NCI-H748 treated with DMSO at 0.1 percent for 48 hours (cell line): Measurements from ENCODE around the gene PRKCE.
A peak's percentile ranks its signal among the peaks of the same experiment; 100 is the strongest.

ENCODE experiments used
- DNase-seq: peaks from one replicate; lab custom pipeline; 2025; lab: John Stamatoyannopoulos, UW

PRKCE gene

DNA sequence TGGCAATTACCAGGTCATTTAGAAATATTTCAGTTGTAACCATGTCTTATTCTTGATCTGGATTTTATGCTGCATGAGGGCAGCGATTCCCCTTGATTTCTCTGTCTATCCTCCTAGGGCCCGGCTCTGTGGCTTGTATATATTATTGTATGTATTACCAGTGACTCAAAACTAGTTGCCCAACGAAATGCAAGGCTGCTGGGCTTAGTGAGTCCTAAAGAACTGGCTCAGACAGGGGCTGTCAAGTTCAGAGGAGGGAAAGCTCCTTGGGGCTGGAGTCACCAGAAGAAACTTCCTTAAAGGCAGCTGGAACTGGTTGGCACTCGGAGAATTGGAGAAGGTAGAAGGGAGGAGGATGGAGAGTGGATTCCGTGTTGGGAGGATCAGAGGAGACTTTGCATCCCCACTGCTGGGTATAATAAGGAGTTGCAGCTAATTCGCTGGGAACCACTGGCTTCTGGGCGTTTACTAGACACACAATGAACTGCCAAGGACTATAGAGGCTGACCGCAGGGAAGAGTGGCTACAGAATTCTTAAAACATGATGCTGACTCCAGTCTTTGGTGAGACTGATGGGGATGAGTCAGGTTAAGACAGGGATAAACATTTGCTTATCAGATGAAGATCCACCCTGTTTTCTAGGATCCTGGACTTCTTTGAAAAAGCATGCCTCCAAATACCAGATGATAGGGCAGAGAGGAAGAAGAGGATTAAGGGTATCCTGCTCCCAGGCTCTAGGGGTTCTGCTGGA is 104.3 kb downstream of the PRKCE start:
- no peak for DNase-seq

DNA sequence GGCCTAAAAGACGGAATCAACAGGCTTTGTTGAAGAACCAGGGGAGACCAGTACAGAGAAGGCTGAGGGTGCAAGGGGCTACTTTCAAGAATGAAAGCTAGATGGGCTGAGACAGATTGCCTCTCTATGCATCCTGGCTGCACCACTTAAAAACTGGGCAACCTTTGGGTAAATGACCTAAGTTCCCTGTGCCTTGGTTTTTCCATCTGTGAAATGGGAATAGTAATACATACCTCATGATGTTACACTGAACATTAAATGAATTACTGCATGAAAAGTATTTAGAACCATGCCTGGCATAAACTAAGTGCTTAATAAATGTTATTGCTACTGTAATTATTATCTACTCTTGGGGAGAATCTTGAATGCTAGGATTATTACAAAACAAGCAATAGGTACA is 106.5 kb downstream of the PRKCE start:
- no peak for DNase-seq

DNA sequence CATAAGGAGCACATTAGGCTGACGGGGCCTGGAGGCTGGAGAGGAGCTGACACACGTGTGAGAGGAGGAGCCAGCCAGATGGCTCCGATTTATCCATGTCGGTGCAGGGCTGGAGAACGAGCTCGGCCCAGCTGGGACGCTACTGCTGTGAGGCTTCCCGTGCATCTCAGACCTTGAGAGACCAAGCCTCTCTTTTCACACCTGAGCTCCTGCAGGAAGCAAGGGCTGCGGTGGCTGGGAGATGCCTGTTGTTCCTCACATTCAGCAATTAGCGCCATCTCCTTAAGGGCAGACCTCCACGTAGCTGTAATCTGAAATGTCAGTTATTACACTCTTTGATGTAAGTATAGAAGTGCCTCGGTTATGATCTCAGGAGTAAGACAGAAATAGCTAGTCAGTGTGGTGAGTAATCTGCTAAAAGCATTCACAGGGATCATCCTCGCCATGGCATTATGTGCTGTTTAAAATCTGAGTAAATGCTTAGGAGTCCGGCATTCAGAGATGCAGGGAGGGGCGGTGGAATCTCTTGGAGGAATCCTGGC is 107.9 kb downstream of the PRKCE start:
- no peak for DNase-seq

DNA sequence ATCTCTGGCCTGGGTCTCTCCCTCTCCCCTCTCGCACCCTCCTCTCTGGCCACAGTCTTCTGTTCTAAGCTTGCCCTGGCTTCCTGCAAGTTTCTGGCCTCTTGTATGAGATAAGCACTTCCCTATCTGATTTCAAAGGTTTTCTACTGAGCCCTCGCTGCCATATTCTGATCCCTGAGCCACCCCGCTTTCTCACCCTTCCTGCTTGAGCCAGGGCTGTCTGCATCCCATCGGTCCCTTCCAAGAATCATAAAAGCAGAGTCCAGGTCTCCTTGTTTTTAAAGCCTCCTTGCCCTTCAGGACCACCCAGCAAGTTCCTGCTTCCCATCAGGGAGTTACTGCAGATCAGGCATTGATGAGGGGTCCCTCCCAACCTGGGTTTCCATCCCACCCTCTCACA is 110.2 kb downstream of the PRKCE start:
- DNase-seq = no peak

DNA sequence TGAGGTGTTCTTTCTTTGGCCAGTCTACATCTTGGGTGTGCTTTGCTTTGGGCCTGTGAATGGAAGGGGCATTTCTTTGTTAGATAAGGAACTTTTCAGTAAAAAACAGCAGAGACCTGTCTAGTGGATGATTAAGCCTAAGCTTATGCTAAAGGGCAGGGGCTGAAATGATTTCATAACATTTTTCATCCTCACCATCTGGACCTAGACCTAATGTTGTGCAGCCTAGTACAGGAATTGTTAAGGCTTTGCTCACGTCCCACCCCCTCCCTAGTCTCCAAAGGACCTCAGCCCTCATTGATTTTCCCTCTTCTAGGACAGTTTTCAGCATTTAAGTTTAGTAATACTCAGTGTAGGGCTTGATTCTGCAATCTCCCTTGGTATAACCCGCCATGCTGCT is 111.8 kb downstream of the PRKCE start:
- no peak for DNase-seq

DNA sequence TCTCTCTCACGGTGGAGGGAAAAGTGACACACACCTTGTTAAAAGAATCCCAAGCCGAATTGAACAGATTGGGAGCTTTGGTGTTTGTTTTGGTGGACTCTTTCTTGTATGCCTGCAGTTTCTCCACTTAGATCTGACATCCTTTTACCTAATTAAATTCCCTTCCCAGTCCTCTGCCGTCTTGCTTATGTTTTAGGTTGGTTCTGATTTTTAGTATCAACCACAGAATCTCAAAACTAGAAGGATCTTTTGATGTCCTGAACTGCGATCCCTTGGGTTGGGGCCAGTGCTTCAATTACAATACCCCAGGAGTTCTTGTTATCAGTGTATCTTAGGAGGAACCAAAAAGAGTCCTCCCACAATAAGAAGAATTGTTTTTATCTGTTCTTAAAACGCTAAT is 112.3 kb downstream of the PRKCE start:
- DNase-seq = no peak

DNA sequence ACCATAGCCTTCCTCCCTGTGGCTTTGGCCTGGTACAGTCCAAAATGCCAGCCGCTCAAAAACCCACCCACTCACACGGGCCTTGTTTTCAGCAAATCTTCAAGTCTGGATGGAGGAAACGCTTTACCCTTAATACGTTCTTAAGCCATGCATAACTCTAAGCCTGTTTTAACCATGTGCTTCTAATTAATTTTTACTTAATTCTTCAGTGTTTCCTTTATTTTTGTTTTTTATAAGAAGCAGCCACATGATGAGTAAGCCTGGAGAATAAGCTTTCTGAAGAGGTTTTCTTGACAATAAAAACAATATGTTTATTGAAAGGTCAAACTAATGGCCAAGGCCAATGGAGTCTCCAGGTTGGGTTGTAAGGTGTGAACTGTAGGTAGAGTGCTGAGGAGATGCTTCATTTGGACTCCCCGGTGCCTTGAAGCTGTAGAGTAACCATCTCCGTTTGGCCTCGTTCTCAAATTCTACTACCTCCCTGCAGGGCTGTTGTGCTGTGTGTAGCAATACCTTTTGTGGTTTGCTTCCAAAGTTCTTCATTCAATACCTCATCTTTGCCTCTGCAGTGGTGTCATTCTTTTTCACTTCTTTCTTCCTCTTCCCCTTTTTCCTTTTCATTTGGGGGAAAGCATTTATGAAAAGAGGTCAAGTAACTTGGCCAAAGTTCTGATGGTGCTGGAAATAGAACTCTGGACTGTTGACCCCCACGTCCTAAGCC is 113.7 kb downstream of the PRKCE start:
- no peak for DNase-seq

DNA sequence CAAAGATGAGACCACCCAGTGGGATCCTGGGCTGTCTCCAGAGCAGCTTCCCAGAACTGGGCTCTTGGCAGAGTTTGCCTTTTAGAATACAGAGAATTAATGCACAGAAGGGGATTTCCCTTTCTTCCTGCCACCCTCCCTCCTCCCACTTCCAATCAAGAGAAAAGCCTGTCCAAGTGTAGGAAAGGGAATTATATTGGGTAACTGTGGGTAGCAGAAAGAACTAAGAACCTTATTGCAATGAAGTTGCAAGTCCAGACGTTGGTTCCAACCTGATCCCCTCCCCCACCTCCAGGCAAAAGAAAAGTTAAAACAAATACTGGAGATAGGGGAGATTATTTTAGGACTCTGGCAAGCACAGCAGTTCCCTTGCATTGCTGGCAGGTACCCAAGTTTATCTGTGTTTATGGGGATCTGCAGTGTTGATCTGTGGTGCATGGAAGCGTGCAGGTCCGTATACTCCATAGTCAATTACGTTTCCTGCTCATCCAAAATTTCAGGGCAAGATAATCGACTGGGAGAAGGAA is 114.3 kb downstream of the PRKCE start:
- no peak for DNase-seq

DNA sequence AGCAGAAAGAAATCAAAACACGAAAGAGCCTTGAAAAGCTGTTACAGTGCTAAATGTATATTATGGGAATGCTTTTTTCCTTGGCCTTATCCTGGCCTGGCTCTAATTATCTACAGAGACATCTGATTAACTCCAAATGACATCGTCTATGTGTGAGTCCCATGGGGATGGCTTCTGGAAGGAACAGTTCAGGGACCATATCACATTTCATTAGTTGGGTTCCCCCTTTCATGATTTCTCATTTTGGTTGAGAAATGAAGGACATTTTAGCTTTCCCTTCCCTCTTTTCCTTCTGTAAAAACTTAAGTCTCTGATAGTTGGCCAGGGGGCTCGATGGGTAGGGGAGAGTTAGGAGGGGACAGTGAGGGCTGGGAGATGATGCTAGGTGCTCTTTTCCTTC is 116.7 kb downstream of the PRKCE start:
- DNase-seq = no peak

DNA sequence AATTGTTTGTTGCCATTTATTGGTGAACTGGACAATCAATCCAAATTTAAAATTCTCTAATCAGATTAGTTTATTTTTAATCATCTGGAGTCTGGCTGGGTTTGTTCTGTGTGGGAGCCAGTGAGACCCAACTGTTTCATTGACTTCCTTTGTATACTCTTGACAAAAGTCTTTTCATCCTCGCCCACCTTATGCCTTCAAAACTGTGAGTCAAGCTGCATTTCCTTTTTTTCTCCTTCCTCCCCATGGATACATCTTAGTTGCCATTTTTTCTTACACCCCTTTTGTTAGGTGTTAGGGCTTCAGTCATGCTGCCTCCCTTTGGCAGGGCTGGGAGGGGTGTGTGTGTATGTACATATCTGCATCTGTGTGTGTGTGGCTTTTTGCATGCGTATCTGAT is 117.6 kb downstream of the PRKCE start:
- DNase-seq = no peak

DNA sequence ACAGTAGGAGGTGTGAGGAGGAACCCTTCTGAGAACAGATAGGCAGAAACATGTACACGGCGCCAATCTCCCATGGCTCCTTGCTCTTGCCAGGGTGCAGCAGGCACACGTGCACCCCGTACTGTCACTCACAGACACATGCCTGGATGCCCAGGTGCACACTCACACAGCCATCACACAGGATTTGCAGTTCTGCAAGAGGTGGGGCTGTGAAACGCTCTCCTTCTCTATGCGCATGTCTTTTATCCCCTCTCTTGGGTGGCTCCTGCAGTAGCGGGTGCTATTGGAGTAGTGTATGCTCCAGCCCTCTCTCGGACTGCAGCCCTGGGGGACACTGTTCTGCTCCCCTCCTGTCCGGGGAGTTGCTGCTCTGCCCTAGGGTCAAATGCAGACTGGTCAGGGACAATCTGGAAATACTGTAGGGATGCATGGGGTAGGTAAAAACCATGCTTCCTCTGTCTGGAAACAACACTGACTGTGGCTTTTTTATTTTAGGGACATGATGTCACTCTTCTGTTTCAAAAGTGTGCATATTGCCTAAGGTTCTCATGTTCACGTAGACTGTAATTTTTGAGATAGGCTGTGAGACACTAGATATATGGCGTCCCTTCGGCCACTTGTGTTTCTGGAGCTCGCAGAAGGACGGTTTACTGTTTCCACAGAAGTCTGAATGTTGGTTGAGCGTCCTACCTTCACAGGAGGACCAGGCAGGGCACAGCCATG is 118.5 kb downstream of the PRKCE start:
- no peak for DNase-seq

DNA sequence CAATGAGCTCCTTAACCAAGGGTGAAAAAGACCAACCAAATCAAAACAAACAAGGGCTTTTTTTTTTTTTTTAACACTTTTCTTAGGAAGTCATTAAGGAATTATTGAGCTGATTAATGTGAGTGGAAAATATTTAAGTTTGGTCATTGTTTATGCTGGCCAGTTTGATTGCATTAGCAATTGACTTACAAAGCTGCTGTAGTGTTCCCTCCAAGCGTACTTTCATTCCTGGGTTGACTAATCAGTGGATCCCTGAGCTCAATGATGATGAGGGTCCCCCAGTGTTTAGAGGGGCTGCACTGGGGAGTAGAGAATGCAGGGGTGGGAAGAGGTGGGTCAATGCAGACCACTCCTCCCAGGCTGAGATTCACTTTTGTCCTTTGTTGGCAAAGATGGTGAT is 119.3 kb downstream of the PRKCE start:
- no peak for DNase-seq

DNA sequence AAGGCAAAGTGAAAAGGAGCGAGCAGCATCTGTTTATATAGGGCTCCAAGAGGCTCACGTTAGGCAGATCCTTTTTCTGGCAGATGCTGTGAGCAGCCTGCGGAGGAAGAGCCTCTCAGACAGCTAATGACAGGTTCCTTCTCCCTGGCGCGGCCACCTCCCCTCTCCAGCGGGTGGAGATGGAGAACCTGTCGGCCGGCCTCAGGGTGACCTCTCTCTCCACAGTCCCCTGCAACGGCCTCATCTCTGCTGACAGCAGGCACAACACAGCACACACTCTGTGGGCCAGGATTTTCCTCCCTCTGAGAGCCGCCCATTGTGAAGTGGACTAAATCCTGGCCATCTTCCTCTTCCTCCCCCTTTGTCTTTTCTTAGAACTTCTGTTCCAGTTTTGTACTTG is 119.8 kb downstream of the PRKCE start:
- peak; percentile 4 for DNase-seq

DNA sequence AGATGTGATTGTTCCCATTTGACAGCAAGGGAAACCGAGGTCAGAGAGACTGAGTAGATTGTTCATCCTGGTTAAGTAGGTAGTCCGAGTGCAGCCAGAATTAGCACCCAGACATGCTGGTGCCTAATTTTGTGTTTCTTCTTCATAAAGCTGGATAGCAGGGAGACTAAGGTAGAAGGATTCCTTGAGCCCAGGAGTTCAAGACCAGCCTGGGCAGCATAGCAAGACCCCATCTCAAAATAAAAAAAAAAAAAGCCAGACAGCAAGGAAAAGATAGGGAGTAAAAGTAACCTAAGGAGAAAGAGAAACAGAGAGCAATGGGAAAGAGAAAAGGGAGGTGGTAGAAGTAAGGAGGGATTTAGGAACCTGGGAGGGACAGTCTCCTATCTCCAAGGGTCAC is 120.6 kb downstream of the PRKCE start:
- no peak for DNase-seq

DNA sequence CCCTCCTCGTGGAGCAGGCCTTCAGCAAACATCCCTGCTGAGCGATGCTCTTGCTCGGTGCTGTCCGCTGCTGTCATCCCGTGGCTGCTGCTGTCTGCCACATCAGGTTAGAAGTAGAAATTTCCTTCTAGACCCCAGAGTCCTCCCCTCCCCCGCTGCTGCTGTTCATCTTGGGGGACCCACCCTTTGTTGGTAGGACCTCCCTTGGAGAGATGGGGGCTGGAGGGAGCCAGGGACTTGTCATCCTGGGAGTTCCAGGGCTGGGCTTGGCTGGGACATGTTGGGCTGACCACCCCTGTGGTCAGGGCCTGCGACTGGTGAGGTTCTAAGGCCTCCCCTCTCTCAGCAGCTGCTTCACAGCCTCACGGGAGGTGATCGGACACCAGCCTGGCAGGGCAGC is 122.4 kb downstream of the PRKCE start:
- no peak for DNase-seq

DNA sequence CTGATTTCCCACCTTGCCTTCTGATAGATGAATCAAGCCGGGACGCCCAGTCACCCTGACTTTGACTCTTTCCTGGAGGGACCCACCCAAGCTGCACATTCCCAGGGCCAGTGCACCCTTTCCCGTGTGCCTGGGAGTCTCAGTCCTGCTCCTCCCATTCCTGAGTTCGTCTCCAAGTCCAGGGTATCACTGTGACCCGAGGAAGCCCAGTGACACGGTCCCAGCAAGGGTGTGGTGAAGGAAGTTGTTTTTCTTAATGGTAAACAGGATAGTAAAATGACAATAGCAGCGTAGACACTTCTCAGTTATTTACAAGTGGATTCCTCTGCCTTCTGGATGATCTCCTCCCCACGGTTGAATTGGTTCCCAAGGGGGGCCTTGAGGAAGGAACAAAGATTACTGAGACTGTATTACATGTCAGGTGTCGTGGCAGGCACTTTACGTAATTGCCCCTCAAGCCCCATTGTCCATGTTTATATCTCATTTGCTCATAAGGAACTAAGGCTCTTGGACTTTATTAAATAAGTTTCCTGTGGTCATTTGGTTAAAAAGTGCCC is 123.3 kb downstream of the PRKCE start:
- DNase-seq = no peak

DNA sequence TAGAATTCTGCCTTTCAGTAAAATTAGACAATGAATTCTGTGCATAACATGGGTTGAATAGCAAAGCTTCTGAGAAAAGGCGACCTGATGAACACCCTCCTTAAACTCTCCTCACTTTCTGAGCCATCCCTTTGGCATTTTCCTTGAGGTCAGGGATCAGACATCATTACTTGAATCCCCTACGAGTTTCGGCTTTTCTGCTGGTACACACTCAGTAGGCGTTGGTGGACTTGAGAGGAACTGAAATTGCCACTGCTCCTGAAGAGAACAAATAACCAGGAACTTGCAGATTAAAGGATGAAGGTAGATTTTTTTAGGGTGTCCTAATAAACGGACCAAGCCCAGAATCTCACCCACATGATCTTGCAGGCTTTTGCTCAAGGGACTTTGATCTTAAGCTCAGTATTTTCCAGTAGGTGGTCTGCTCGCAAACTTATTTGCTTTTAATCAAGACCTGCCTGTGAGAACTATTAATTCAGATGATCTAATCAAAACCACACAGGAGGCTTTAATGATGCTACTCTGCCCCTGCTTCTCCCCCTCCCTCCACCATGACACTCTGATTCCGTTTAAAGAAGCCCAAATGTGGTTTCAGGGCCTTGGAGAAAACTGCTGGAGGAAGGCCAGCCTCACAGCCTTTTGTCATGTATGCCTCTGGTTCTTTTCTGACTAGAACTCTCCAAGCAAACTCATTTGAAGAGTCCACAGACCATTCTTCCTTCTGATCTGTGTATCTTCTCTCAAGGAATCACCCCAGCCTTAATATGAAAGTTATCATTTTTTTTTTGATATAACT is 124.9 kb downstream of the PRKCE start:
- DNase-seq = no peak

DNA sequence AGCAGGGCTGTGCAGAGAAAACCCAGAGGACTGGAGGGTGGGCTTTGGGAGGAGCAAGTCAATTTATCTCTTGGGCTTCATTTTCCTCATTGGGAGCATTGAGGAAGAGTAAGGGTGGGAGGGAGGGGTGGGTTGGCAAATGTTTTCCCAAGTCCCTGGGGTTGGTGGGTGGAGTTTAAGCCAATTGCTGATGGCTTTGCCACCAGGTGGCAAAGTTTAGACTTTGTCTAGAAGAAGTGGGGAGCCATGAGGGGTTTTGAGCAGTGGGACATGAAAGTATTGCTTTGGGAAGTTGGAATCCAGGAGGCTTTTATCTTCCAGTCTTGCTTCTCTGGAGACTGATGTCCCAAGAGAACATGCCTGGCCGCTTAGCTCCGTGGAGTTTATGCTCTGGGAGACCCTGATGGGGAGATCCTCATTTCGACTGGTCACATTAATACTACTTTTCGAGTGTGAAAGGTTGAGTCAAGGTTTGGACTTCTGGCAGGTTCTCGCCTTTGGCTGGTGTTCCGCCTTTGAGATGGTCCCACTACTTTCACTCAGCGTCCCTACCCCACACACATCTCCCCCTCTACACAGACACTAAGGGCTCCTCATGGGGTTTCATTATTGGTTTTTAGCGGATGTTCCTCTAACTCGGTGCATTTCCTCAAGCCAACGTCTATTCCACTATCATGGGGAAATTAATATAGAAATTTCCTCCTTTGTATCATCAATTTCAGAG is 126.7 kb downstream of the PRKCE start:
- no peak for DNase-seq

DNA sequence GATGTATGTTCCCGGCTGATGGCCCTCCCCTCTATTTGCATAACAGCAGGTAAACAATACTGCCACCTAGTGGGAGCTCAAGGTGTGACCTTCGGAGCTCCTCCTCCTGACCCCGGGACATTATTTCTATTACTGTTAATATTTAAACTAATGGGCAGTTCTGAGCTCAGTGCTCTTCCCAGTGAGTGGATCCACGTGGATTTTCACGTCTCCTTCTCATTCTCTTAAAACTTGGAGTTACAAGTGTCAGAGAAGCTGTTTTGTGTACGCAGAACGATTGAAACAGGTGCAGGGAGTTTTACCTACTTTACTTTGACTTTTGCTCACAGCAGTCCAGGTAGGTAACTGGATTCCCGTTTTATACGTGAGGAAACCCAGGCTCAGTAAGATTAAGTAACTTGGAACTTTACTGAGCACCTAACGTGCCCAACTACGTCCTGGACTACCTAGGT is 127.3 kb downstream of the PRKCE start:
- no peak for DNase-seq

DNA sequence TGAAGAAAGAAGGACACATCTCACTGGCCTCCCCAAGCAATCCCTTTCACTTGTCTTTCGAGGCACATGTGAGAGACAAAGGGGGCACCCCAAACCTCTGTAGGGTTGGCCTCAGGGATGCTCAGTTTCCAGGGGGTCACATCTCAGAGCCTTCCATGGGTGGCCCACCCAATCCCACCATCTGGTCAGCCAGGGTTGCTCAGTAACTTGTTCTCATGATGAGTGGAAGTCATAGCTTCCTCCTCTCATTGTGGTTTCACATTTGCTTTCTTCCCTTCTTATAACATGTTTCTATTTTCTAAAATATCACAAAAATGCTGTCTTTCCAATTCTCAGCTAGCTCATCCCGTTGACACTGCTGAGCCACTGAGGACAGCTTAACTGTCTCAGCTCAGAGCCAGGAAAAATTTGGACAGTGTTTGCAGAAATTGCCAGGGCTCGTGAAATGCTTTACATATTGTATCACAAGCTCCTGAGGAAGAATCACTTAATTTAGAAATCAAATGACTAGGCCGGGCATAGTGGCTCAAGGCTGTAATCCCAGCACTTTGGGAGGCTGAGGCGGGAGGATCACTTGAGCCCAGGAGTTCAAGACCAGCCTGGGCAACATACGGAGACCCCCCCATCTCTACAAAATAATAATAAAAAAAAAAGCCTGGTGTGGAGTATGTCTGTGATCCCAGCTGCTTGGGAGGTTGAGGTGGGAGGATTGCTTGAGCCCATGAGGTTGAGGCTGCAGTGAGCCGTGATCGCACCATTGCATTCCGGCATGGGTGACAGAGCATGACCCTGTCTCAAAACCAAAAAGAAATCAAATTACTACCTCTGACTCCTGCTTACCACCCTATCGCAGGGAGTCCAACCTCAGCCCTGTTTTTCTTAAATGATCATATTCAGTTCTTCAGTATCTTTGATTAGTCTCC is 129.3 kb downstream of the PRKCE start:
- no peak for DNase-seq
